Measurements from ENCODE around the gene CFDP1. TPM values are rescaled to one million over a fixed set of nuclear protein-coding genes. Genes with fewer than 3 reads are reported as not detected.

CFDP1 gene
- total and polyA plus RNA-seq, 2 of the 13 experiments (the other 11 are each of a cell fraction or from before 2014, with no cell fraction given) = 78.6 to 153 TPM

- TF ChIP-seq PREB (CRISPR knock-in tag; IDR thresholded peaks at IDR 0.05) (no peak), U2AF1 (optimal IDR thresholded peaks at IDR 0.05; ENCODE audit: low read depth, low read length) (no peak), CTCF (CRISPR knock-in tag; IDR thresholded peaks at IDR 0.05) (peak; percentile 100), ZMYM2 (CRISPR knock-in tag; IDR thresholded peaks at IDR 0.05) (0 out of 2 replicates have a peak, but pooled peaks have one; percentile 62), ZNF260 (CRISPR knock-in tag; IDR thresholded peaks at IDR 0.05; ENCODE audit: borderline replicate concordance, low read depth) (no peak), NFATC3 (CRISPR knock-in tag; IDR thresholded peaks at IDR 0.05) (no peak), MYNN (CRISPR knock-in tag; IDR thresholded peaks at IDR 0.05; ENCODE audit: low read depth) (peak; percentile 51), FOXK1 (CRISPR knock-in tag; IDR thresholded peaks at IDR 0.05; ENCODE audit: borderline replicate concordance, low read depth) (peak; percentile 90; the same call in 1 of the 2 replicates), FOXC1 (CRISPR knock-in tag; IDR thresholded peaks at IDR 0.05; ENCODE audit: borderline replicate concordance) (peak; percentile 75; the same call in 1 of the 2 replicates), SAP130 (CRISPR knock-in tag; IDR thresholded peaks at IDR 0.05; ENCODE audit: low read depth) (peak; percentile 86), ZNF589 (CRISPR knock-in tag; conservative IDR thresholded peaks at IDR 0.05) (peak; percentile 93)
- TF ChIP-seq, protein P1, sequence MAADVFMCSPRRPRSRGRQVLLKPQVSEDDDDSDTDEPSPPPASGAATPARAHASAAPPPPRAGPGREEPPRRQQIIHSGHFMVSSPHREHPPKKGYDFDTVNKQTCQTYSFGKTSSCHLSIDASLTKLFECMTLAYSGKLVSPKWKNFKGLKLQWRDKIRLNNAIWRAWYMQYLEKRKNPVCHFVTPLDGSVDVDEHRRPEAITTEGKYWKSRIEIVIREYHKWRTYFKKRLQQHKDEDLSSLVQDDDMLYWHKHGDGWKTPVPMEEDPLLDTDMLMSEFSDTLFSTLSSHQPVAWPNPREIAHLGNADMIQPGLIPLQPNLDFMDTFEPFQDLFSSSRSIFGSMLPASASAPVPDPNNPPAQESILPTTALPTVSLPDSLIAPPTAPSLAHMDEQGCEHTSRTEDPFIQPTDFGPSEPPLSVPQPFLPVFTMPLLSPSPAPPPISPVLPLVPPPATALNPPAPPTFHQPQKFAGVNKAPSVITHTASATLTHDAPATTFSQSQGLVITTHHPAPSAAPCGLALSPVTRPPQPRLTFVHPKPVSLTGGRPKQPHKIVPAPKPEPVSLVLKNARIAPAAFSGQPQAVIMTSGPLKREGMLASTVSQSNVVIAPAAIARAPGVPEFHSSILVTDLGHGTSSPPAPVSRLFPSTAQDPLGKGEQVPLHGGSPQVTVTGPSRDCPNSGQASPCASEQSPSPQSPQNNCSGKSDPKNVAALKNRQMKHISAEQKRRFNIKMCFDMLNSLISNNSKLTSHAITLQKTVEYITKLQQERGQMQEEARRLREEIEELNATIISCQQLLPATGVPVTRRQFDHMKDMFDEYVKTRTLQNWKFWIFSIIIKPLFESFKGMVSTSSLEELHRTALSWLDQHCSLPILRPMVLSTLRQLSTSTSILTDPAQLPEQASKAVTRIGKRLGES (CRISPR knock-in tag; IDR thresholded peaks at IDR 0.05; ENCODE audit: borderline replicate concordance) = no peak
- TF ChIP-seq, protein P2, sequence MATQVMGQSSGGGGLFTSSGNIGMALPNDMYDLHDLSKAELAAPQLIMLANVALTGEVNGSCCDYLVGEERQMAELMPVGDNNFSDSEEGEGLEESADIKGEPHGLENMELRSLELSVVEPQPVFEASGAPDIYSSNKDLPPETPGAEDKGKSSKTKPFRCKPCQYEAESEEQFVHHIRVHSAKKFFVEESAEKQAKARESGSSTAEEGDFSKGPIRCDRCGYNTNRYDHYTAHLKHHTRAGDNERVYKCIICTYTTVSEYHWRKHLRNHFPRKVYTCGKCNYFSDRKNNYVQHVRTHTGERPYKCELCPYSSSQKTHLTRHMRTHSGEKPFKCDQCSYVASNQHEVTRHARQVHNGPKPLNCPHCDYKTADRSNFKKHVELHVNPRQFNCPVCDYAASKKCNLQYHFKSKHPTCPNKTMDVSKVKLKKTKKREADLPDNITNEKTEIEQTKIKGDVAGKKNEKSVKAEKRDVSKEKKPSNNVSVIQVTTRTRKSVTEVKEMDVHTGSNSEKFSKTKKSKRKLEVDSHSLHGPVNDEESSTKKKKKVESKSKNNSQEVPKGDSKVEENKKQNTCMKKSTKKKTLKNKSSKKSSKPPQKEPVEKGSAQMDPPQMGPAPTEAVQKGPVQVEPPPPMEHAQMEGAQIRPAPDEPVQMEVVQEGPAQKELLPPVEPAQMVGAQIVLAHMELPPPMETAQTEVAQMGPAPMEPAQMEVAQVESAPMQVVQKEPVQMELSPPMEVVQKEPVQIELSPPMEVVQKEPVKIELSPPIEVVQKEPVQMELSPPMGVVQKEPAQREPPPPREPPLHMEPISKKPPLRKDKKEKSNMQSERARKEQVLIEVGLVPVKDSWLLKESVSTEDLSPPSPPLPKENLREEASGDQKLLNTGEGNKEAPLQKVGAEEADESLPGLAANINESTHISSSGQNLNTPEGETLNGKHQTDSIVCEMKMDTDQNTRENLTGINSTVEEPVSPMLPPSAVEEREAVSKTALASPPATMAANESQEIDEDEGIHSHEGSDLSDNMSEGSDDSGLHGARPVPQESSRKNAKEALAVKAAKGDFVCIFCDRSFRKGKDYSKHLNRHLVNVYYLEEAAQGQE (IDR thresholded peaks at IDR 0.05; ENCODE audit: borderline replicate concordance in 1 of 2, low read depth in 1 of 2, low read length in 2 of 2) = no peak
Measured at GRCh38 chr16:75464122-75464918, 31.0 kb upstream of the CFDP1 start, which contains the start of gene TMEM170A (continued).

All from HepG2 (cell line).